Parathyroid adenoma (tissue), 2 donors: ENCODE measurements around the gene PRKCH.
A peak's percentile ranks its signal among the peaks of the same experiment; 100 is the strongest.

Experiments
- H2AFZ ChIP-seq: fragments of 300-600 bp; sonication (generic); one replicate; pipeline ENCODE4 v1.7.0; 2017; ENCODE audit warnings: antibody characterized with exemption, mild to moderate bottlenecking
- H3K27ac ChIP-seq: fragments of 300-600 bp; sonication (generic); one replicate; pipeline ENCODE4 v1.7.0; 2017
- H3K27me3 ChIP-seq: fragments of 300-600 bp; sonication (generic); one replicate; pipeline ENCODE4 v1.7.0; 2017; ENCODE audit warnings: low read length; ENCODE audit not compliant: control insufficient read depth, insufficient read depth
- H3K36me3 ChIP-seq: fragments of 300-600 bp; sonication (generic); one replicate; pipeline ENCODE4 v1.7.0; 2017; ENCODE audit warnings: low read length; ENCODE audit not compliant: control insufficient read depth, insufficient read depth
- H3K4me1 ChIP-seq: fragments of 300-600 bp; sonication (generic); one replicate; pipeline ENCODE4 v1.7.0; 2017; ENCODE audit warnings: control low read depth
- H3K4me2 ChIP-seq: fragments of 300-600 bp; sonication (generic); one replicate; pipeline ENCODE4 v1.7.0; 2017; ENCODE audit warnings: low read length
- H3K4me3 ChIP-seq: fragments of 300-600 bp; sonication (generic); one replicate; pipeline ENCODE4 v1.7.0; 2017; ENCODE audit warnings: low read depth, low read length
- H3K79me2 ChIP-seq: fragments of 300-600 bp; sonication (generic); one replicate; pipeline ENCODE4 v1.7.0; 2017; ENCODE audit warnings: control low read depth
- H3K9ac ChIP-seq: fragments of 300-600 bp; sonication (generic); one replicate; pipeline ENCODE4 v1.7.0; 2017; ENCODE audit warnings: mild to moderate bottlenecking
- H3K9me3 ChIP-seq: fragments of 300-600 bp; sonication (generic); one replicate; pipeline ENCODE4 v1.7.0; 2017; ENCODE audit warnings: low read length; ENCODE audit not compliant: control insufficient read depth
- CTCF ChIP-seq: fragments of 300-600 bp; sonication (generic); IDR thresholded peaks from one replicate; pipeline ENCODE4 v1.7.0; 2017; ENCODE audit warnings: antibody characterized with exemption, mild to moderate bottlenecking
- donor health status: primary hyperparathyroidism.

The PRKCH gene

GRCh38 chr14:61570549-61571290, 249.3 kb downstream of the PRKCH start:
- no peaks in the 10 kb centered on the region for H3K79me2 ChIP-seq
- H3K4me3 ChIP-seq, result no peak overlapping the region
- H3K27me3 ChIP-seq, result no peaks in the 10 kb centered on the region
- no peak overlapping the region for H3K9ac ChIP-seq
- peak overlapping the region; percentile 11 for H3K27ac ChIP-seq
- H3K9me3 ChIP-seq, result no peaks in the 10 kb centered on the region
- H3K36me3 ChIP-seq, result no peaks in the 10 kb centered on the region
- peak overlapping the region; percentile 31 for H2AFZ ChIP-seq
- no peak overlapping the region for H3K4me2 ChIP-seq
- TF ChIP-seq CTCF, result no peak
- peaks cover 30% of the 10 kb centered on the region for H3K4me1 ChIP-seq

- H3K36me3 ChIP-seq, result no peaks in the 10 kb centered on the region
- no peak overlapping the region for H3K27ac ChIP-seq
- H3K4me2 ChIP-seq, result no peak overlapping the region
- no peak overlapping the region for H3K4me3 ChIP-seq
- TF ChIP-seq CTCF, result no peak
- H3K9ac ChIP-seq, result no peak overlapping the region
- peaks cover 18% of the 10 kb centered on the region for H3K4me1 ChIP-seq
- H2AFZ ChIP-seq, result no peak overlapping the region
- no peaks in the 10 kb centered on the region for H3K27me3 ChIP-seq
- no peaks in the 10 kb centered on the region for H3K9me3 ChIP-seq
- no peaks in the 10 kb centered on the region for H3K79me2 ChIP-seq
Measured at GRCh38 chr14:61571917-61572316, 250.5 kb downstream of the PRKCH start.

- Histone ChIP-seq H3K4me3 (no peak overlapping the region), H3K79me2 (no peaks in the 10 kb centered on the region), H3K27ac (no peak overlapping the region), H2AFZ (no peak overlapping the region), H3K9me3 (no peaks in the 10 kb centered on the region), H3K9ac (no peak overlapping the region), H3K27me3 (no peaks in the 10 kb centered on the region), H3K36me3 (no peaks in the 10 kb centered on the region), H3K4me1 (peaks cover 7% of the 10 kb centered on the region), H3K4me2 (no peak overlapping the region)
- no peak for TF ChIP-seq CTCF
Measured at GRCh38 chr14:61573321-61573720, 251.9 kb downstream of the PRKCH start.

GRCh38 chr14:61573748-61574513, 252.6 kb downstream of the PRKCH start:
- Histone ChIP-seq H3K9ac (no peak overlapping the region), H3K4me1 (peaks cover 6% of the 10 kb centered on the region), H2AFZ (no peak overlapping the region), H3K27me3 (no peaks in the 10 kb centered on the region), H3K36me3 (no peaks in the 10 kb centered on the region), H3K9me3 (no peaks in the 10 kb centered on the region), H3K27ac (no peak overlapping the region), H3K4me3 (no peak overlapping the region), H3K79me2 (no peaks in the 10 kb centered on the region), H3K4me2 (no peak overlapping the region)
- no peak for TF ChIP-seq CTCF
